Sigmoid colon (tissue), 7 donors: ENCODE data around the gene MAD1L1. TPM values are rescaled to one million over a fixed set of nuclear protein-coding genes. Genes with fewer than 3 reads are reported as not detected.

ENCODE experiments used
- DNase-seq: peaks from one replicate; pipeline ENCODE4 v3.0.0-alpha.2; 2019
- H3K27ac ChIP-seq, 4 donors: fragments of 200-600 bp; sonication (generic); one replicate each; pipeline ENCODE4 v1.5.1; 2016 to 2019; ENCODE audit warnings: mild to moderate bottlenecking in 1 of 4
- H3K27me3 ChIP-seq, 3 donors: fragments of 200-600 bp; sonication (generic); one replicate each; pipeline ENCODE4 v1.5.1; 2019; ENCODE audit warnings: mild to moderate bottlenecking in 1 of 3
- H3K36me3 ChIP-seq, 4 donors: fragments of 200-600 bp; sonication (generic); one replicate each; pipeline ENCODE4 v1.5.1; 2016 to 2019
- H3K4me1 ChIP-seq, 4 donors: fragments of 200-600 bp; sonication (generic); one replicate each; pipeline ENCODE4 v1.5.1; 2017 to 2019
- H3K4me3 ChIP-seq, 4 donors: fragments of 200-600 bp; sonication (generic); one replicate each; pipeline ENCODE4 v1.5.1; 2017 to 2019; ENCODE audit warnings: mild to moderate bottlenecking in 2 of 4, moderate library complexity in 1 of 4
- H3K9me3 ChIP-seq, 4 donors: fragments of 200-600 bp in 3 of 4; sonication (generic) in 3 of 4; one replicate each; pipeline versions ENCODE4 v1.5.1 to v1.6.1; 2013 to 2019
- EP300 ChIP-seq, 4 donors: sonication (generic); formaldehyde crosslinking; IDR thresholded peaks; one replicate each; pipeline ENCODE4 v1.6.1; 2017; ENCODE audit warnings: antibody characterized with exemption in 4 of 4
- POLR2A ChIP-seq, 2 donors: fragments of 450-650 bp; IDR thresholded peaks; one replicate each; pipeline ENCODE4 v1.6.1; 2016; ENCODE audit warnings: antibody characterized with exemption in 2 of 2, mild to moderate bottlenecking in 2 of 2, moderate library complexity in 2 of 2
- POLR2AphosphoS5 ChIP-seq, 4 donors: sonication (generic); formaldehyde crosslinking; IDR thresholded peaks; one replicate each; pipeline ENCODE4 v1.6.1; 2017; ENCODE audit warnings: antibody characterized with exemption in 4 of 4
- WGBS, 2 donors: extraction: QIAGEN DNeasy Blood & Tissue Kit; methylation state at CpG; one replicate each; pipeline ENCODE4 v1.1.7; 2013; 5-methylcytosine and 5-hydroxymethylcytosine counted together
- intact Hi-C: fragments of 100-400 bp; cut with DNase I; formaldehyde crosslinking; loops from one replicate; pipeline ENCODE4 v1.15.1; 2023
- polyA plus RNA-seq, 3 donors: library from polyadenylated mRNA; stranded (reverse); fragments of 200-250 nt; gene quantifications; one replicate each; pipeline ENCODE4 v1.2.3, GENCODE V29; 2013
- total RNA-seq, 4 donors: library from RNA; depleted of rRNA; stranded (reverse); fragments of >200 nt; gene quantifications; one replicate each; pipeline ENCODE4 v1.1.0, GENCODE V29; 2016
- TF ChIP-seq, protein P1 (sequence below), 4 experiments: fragments of 450-650 bp in 3 of 4; fragments of 200-600 bp in 1 of 4; IDR thresholded peaks; one replicate each; pipeline ENCODE4 v1.5.1; 2016 to 2019; ENCODE audit warnings: antibody characterized with exemption in 4 of 4, mild to moderate bottlenecking in 3 of 4, moderate library complexity in 2 of 4
- donor health status: healthy with polysubstance abuse.
- donor health status: Bipolar disorder and iron deficiency.
- donor health status: healthy.

MAD1L1 gene
- total and polyA plus RNA-seq, 7 donors = 10.2 to 38.4 (median 20.6) TPM

- Histone ChIP-seq H3K9me3 (no peaks in the 10 kb centered on the region), H3K4me3 (no peak overlapping the region), H3K27ac (no peak overlapping the region), H3K27me3 (peaks cover 0 to 4% (median 0%) of the 10 kb centered on the region in 3 donors), H3K36me3 (no peaks in the 10 kb centered on the region), H3K4me1 (peaks cover 0 to 17% (median 10%) of the 10 kb centered on the region in 4 donors)
- peak; percentile 60 for DNase-seq
- TF ChIP-seq POLR2AphosphoS5 (IDR thresholded peaks at IDR 0.05) (no peak), POLR2A (IDR thresholded peaks at IDR 0.05) (no peak), EP300 (IDR thresholded peaks at IDR 0.05) (no peak)
- TF ChIP-seq, protein P1, sequence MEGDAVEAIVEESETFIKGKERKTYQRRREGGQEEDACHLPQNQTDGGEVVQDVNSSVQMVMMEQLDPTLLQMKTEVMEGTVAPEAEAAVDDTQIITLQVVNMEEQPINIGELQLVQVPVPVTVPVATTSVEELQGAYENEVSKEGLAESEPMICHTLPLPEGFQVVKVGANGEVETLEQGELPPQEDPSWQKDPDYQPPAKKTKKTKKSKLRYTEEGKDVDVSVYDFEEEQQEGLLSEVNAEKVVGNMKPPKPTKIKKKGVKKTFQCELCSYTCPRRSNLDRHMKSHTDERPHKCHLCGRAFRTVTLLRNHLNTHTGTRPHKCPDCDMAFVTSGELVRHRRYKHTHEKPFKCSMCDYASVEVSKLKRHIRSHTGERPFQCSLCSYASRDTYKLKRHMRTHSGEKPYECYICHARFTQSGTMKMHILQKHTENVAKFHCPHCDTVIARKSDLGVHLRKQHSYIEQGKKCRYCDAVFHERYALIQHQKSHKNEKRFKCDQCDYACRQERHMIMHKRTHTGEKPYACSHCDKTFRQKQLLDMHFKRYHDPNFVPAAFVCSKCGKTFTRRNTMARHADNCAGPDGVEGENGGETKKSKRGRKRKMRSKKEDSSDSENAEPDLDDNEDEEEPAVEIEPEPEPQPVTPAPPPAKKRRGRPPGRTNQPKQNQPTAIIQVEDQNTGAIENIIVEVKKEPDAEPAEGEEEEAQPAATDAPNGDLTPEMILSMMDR (IDR thresholded peaks at IDR 0.05) = no peak
- intact Hi-C loops = loop anchor here (10.0 kb wide), 1 partner anchor 390 kb away; no protein-coding TSS in a partner anchor
- WGBS, 2 donors = 49 to 82% methylated on average over 17 of the region's 17 CpGs
Observed at GRCh38 chr7:1815051-1815481, 417.7 kb downstream of the MAD1L1 start.

GRCh38 chr7:1814089-1814811 is 418.5 kb downstream of the MAD1L1 start:
- H3K36me3 ChIP-seq = no peaks in the 10 kb centered on the region
- no peak overlapping the region for H3K27ac ChIP-seq
- H3K4me1 ChIP-seq = peaks cover 0 to 17% (median 10%) of the 10 kb centered on the region in 4 donors
- TF ChIP-seq, protein P1 (IDR thresholded peaks at IDR 0.05) = no peak
- TF ChIP-seq POLR2A (IDR thresholded peaks at IDR 0.05) (no peak), POLR2AphosphoS5 (IDR thresholded peaks at IDR 0.05) (no peak), EP300 (IDR thresholded peaks at IDR 0.05) (no peak)
- WGBS, 2 donors = 89 to 92% methylated on average over 22 of the region's 22 CpGs
- intact Hi-C loops = loop anchor here (10.0 kb wide), 1 partner anchor 391 kb away; no protein-coding TSS in a partner anchor
- H3K27me3 ChIP-seq = peaks cover 0 to 4% (median 0%) of the 10 kb centered on the region in 3 donors
- no peaks in the 10 kb centered on the region for H3K9me3 ChIP-seq
- DNase-seq = no peak
- no peak overlapping the region for H3K4me3 ChIP-seq

DNA sequence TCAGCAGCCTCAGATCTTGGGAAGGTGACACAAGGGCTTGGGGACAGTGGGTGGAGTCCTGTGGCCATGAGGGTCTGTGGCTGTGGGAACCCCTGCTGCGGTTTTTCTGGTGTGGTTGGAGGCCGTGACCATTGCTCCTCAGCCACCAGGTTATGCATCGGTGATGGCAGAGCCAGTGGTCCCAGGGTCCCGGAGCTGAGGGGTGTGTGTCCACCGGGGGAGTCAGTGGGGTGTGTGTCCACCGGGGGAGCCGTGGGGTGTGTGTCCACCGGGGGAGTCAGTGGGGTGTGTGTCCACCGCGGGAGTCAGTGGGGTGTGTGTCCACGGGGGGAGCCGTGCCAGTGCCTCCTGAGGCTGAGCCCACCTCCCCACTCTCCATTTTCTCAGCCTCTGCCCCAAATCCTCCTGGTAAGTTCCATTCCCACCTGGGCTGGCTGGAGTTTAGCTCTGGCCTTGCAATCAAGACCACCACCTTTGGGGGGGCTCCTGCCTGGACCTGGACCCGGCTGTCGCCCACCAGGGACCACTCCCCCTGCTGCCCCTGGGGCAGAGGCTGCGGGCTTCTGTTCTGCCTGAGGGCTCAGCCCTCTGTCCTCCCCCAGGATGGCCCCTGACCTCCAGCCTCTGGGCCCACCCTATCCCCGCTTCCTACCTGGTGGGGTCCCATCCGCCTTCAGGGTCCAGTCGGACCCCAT is 419.2 kb downstream of the MAD1L1 start:
- Histone ChIP-seq H3K36me3 (no peaks in the 10 kb centered on the region), H3K4me3 (no peak overlapping the region), H3K4me1 (peaks cover 0 to 17% (median 10%) of the 10 kb centered on the region in 4 donors), H3K9me3 (no peaks in the 10 kb centered on the region), H3K27ac (no peak overlapping the region), H3K27me3 (peaks cover 0 to 4% (median 0%) of the 10 kb centered on the region in 3 donors)
- 89 to 93% methylated on average over 18 of the region's 18 CpGs for WGBS, 2 donors
- intact Hi-C loops = loop anchor here (10.0 kb wide), 1 partner anchor 391 kb away; no protein-coding TSS in a partner anchor
- DNase-seq = no peak
- no peak for TF ChIP-seq POLR2AphosphoS5 (IDR thresholded peaks at IDR 0.05)
- TF ChIP-seq POLR2A (IDR thresholded peaks at IDR 0.05) = no peak
- TF ChIP-seq, protein P1 (IDR thresholded peaks at IDR 0.05) = no peak
- no peak for TF ChIP-seq EP300 (IDR thresholded peaks at IDR 0.05)

GRCh38 chr7:1812509-1813393 is 420.0 kb downstream of the MAD1L1 start:
- 58 to 71% methylated on average over 33 of the region's 33 CpGs for WGBS, 2 donors
- Histone ChIP-seq H3K27ac (no peak overlapping the region), H3K4me3 (no peak overlapping the region), H3K4me1 (peaks cover 0 to 17% (median 10%) of the 10 kb centered on the region in 4 donors), H3K9me3 (no peaks in the 10 kb centered on the region), H3K27me3 (peaks cover 0 to 4% (median 0%) of the 10 kb centered on the region in 3 donors), H3K36me3 (no peaks in the 10 kb centered on the region)
- DNase-seq = no peak
- intact Hi-C loops = loop anchor here (10.0 kb wide), 1 partner anchor 392 kb away; no protein-coding TSS in a partner anchor
- no peak for TF ChIP-seq POLR2A (IDR thresholded peaks at IDR 0.05)
- TF ChIP-seq POLR2AphosphoS5 (IDR thresholded peaks at IDR 0.05) = no peak
- TF ChIP-seq, protein P1 (IDR thresholded peaks at IDR 0.05) = no peak
- TF ChIP-seq EP300 (IDR thresholded peaks at IDR 0.05) = no peak
